HUDEP-2 (cell line): ENCODE measurements around the gene SREBF2.
A peak's percentile ranks its signal among the peaks of the same experiment; 100 is the strongest.

ENCODE experiments used
- DNase-seq, 76 experiments: peaks; one replicate each; lab custom pipeline; 2025; ENCODE audit not compliant: unreplicated experiment in 76 of 76; lab: John Stamatoyannopoulos, UW

Gene SREBF2

GRCh38 chr22:41906822-41907221 lies 73.9 kb downstream of the SREBF2 start:
- no peak for DNase-seq

GRCh38 chr22:41907436-41908401 lies 74.8 kb downstream of the SREBF2 start:
- DNase-seq, result no peak

GRCh38 chr22:41908411-41909309 lies 75.8 kb downstream of the SREBF2 start:
- DNase-seq, result no peak

GRCh38 chr22:41909310-41910049 lies 76.6 kb downstream of the SREBF2 start:
- no peak for DNase-seq

GRCh38 chr22:41910050-41911000 lies 77.4 kb downstream of the SREBF2 start:
- peak in 36 of 76 experiments; percentile 6 to 55 (median 29) for DNase-seq

- DNase-seq, result no peak
These were observed 78.2 kb downstream of the SREBF2 start for GRCh38 chr22:41911001-41911611.

- DNase-seq, result peak in 1 of 76 experiments; percentile 23
These were observed 79.6 kb downstream of the SREBF2 start for GRCh38 chr22:41912338-41913039.

- DNase-seq, result no peak
These were observed 80.3 kb downstream of the SREBF2 start for GRCh38 chr22:41913040-41913719.

GRCh38 chr22:41913842-41914534 lies 81.1 kb downstream of the SREBF2 start:
- DNase-seq, result no peak

- DNase-seq, result no peak
These were observed 81.7 kb downstream of the SREBF2 start for GRCh38 chr22:41914611-41915034.

- peak in 3 of 76 experiments; percentile 15 to 37 (median 22) for DNase-seq
These were observed 82.3 kb downstream of the SREBF2 start, which contains the start of gene SHISA8 for GRCh38 chr22:41915035-41915785. Gene SHISA8, minus strand, starts transcription at chr22:41915074. Its CDS starts 407 bp downstream, at chr22:41914667.

GRCh38 chr22:41915786-41916493 lies 83.0 kb downstream of the SREBF2 start:
- DNase-seq, result no peak

GRCh38 chr22:41916745-41917358 lies 83.9 kb downstream of the SREBF2 start:
- no peak for DNase-seq

GRCh38 chr22:41917375-41917902 lies 84.5 kb downstream of the SREBF2 start:
- DNase-seq, result no peak
